Measurements from ENCODE around the gene UST.

Gene UST

GRCh38 chr6:148713921-148714320 lies 32.9 kb upstream of the UST start:
- Histone ChIP-seq H4K8ac (ENCODE audit: low read length) (no peak overlapping the region), H2BK120ac (ENCODE audit: low read depth, low read length) (no peak overlapping the region), H2AK5ac (ENCODE audit: low read length, severe bottlenecking) (no peak overlapping the region), H3K4me1 (ENCODE audit: control insufficient read depth, insufficient read depth, low read depth, low read length) (no peaks in the 10 kb centered on the region), H3K9ac (ENCODE audit: low read length) (no peak overlapping the region), H3K36me3 (ENCODE audit: control insufficient read depth in 1 of 2, insufficient read depth in 2 of 2, low read depth in 1 of 2, low read length in 2 of 2) (no peaks in the 10 kb centered on the region), H2BK5ac (ENCODE audit: low read depth, low read length, poor library complexity, severe bottlenecking) (no peak overlapping the region), H3K23ac (ENCODE audit: low read length in 2 of 2) (no peak overlapping the region), H3K4me2 (ENCODE audit: low read length, poor library complexity, severe bottlenecking) (no peak overlapping the region), H4K91ac (ENCODE audit: low read length) (no peak overlapping the region), H3K4me3 (ENCODE audit: insufficient read depth in 1 of 2, low read depth in 1 of 2, low read length in 2 of 2) (no peak overlapping the region), H3K27me3 (ENCODE audit: control insufficient read depth in 1 of 2, insufficient read depth in 1 of 2, low read length in 2 of 2) (no peaks in the 10 kb centered on the region), H3K4ac (ENCODE audit: low read depth in 1 of 2, low read length in 2 of 2) (no peak overlapping the region), H3K79me1 (replicated peaks; ENCODE audit: low read length, poor library complexity, severe bottlenecking) (no peaks in the 10 kb centered on the region), H3K18ac (ENCODE audit: low read depth in 1 of 2, low read length in 2 of 2) (no peak overlapping the region), H2BK15ac (ENCODE audit: low read depth, poor library complexity, severe bottlenecking) (no peak overlapping the region), H2AFZ (ENCODE audit: low read depth, low read length) (no peak overlapping the region), H3K14ac (ENCODE audit: low read length in 2 of 2) (no peak overlapping the region), H3K27ac (ENCODE audit: low read length, poor library complexity, severe bottlenecking) (no peak overlapping the region), H3K9me3 (ENCODE audit: control insufficient read depth, low read length) (no peaks in the 10 kb centered on the region), H2BK12ac (ENCODE audit: low read length in 2 of 2) (no peak overlapping the region)
- 60% methylated on average over 1 of the region's 1 CpG for WGBS
- no peak for DNase-seq

DNA sequence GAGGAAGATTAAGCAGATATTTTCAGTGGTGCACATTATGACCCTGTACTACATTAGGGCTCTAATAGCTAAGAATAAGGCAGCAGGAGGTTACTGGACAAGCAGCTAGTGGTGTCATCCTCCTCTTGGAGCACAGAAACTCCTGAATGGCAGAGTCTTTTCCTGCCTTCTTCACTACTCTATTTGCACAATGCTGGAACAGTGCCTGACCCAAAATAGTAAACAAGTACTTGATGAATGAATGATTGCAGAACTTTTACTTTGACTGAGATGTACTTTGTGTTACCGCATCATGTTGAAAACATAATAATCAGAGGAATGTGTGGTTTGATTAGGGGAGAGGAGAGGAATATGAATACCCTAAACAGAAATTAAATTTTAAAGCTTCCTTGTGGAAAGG lies 30.0 kb upstream of the UST start:
- no peak overlapping the region for H3K4me2 ChIP-seq (ENCODE audit: low read length, poor library complexity, severe bottlenecking)
- no peak overlapping the region for H2AK5ac ChIP-seq (ENCODE audit: low read length, severe bottlenecking)
- no peaks in the 10 kb centered on the region for H3K27me3 ChIP-seq (ENCODE audit: control insufficient read depth in 1 of 2, insufficient read depth in 1 of 2, low read length in 2 of 2)
- H3K27ac ChIP-seq (ENCODE audit: low read length, poor library complexity, severe bottlenecking): no peak overlapping the region
- 92% methylated on average over 1 of the region's 1 CpG for WGBS
- H2AFZ ChIP-seq (ENCODE audit: low read depth, low read length): no peak overlapping the region
- H2BK5ac ChIP-seq (ENCODE audit: low read depth, low read length, poor library complexity, severe bottlenecking): no peak overlapping the region
- H3K14ac ChIP-seq (ENCODE audit: low read length in 2 of 2): no peak overlapping the region
- H2BK15ac ChIP-seq (ENCODE audit: low read depth, poor library complexity, severe bottlenecking): no peak overlapping the region
- no peak overlapping the region for H4K91ac ChIP-seq (ENCODE audit: low read length)
- H2BK12ac ChIP-seq (ENCODE audit: low read length in 2 of 2): no peak overlapping the region
- no peak overlapping the region for H4K8ac ChIP-seq (ENCODE audit: low read length)
- H3K79me1 ChIP-seq (replicated peaks; ENCODE audit: low read length, poor library complexity, severe bottlenecking): no peaks in the 10 kb centered on the region
- H3K9ac ChIP-seq (ENCODE audit: low read length): no peak overlapping the region
- H3K36me3 ChIP-seq (ENCODE audit: control insufficient read depth in 1 of 2, insufficient read depth in 2 of 2, low read depth in 1 of 2, low read length in 2 of 2): no peaks in the 10 kb centered on the region
- no peak overlapping the region for H3K4me3 ChIP-seq (ENCODE audit: insufficient read depth in 1 of 2, low read depth in 1 of 2, low read length in 2 of 2)
- peaks cover 3% of the 10 kb centered on the region for H3K4me1 ChIP-seq (ENCODE audit: control insufficient read depth, insufficient read depth, low read depth, low read length)
- no peak overlapping the region for H3K23ac ChIP-seq (ENCODE audit: low read length in 2 of 2)
- no peak overlapping the region for H2BK120ac ChIP-seq (ENCODE audit: low read depth, low read length)
- DNase-seq: no peak
- H3K4ac ChIP-seq (ENCODE audit: low read depth in 1 of 2, low read length in 2 of 2): no peak overlapping the region
- H3K18ac ChIP-seq (ENCODE audit: low read depth in 1 of 2, low read length in 2 of 2): no peak overlapping the region
- H3K9me3 ChIP-seq (ENCODE audit: control insufficient read depth, low read length): no peaks in the 10 kb centered on the region

DNA sequence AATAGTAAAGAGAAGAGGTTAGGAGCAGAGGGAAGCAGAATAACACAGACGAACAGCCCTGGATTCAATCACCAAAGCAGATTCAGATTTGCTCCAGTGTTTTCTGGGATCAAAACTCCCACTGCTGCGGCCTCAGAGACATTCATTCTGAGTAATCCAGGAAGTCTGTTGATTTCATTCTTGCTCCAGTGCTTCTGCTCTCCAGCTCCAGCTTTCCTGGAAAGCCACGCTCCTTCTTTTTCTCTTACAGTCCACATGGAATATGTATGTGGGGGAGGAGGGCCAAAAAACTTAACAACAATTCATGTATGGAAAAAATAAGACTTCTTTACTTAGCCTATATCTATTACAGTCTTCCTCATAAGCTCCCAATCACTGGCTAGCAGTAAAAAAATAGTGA lies 26.4 kb upstream of the UST start:
- Histone ChIP-seq H4K8ac (ENCODE audit: low read length) (no peak overlapping the region), H3K79me1 (replicated peaks; ENCODE audit: low read length, poor library complexity, severe bottlenecking) (no peaks in the 10 kb centered on the region), H2AK5ac (ENCODE audit: low read length, severe bottlenecking) (no peak overlapping the region), H2BK120ac (ENCODE audit: low read depth, low read length) (no peak overlapping the region), H2BK12ac (ENCODE audit: low read length in 2 of 2) (no peak overlapping the region), H3K4me2 (ENCODE audit: low read length, poor library complexity, severe bottlenecking) (no peak overlapping the region), H3K27me3 (ENCODE audit: control insufficient read depth in 1 of 2, insufficient read depth in 1 of 2, low read length in 2 of 2) (no peaks in the 10 kb centered on the region), H3K27ac (ENCODE audit: low read length, poor library complexity, severe bottlenecking) (no peak overlapping the region), H3K9ac (ENCODE audit: low read length) (no peak overlapping the region), H3K18ac (ENCODE audit: low read depth in 1 of 2, low read length in 2 of 2) (no peak overlapping the region), H3K4me1 (ENCODE audit: control insufficient read depth, insufficient read depth, low read depth, low read length) (peaks cover 3% of the 10 kb centered on the region), H3K4ac (ENCODE audit: low read depth in 1 of 2, low read length in 2 of 2) (no peak overlapping the region), H2BK15ac (ENCODE audit: low read depth, poor library complexity, severe bottlenecking) (no peak overlapping the region), H2BK5ac (ENCODE audit: low read depth, low read length, poor library complexity, severe bottlenecking) (no peak overlapping the region), H2AFZ (ENCODE audit: low read depth, low read length) (no peak overlapping the region), H3K4me3 (ENCODE audit: insufficient read depth in 1 of 2, low read depth in 1 of 2, low read length in 2 of 2) (no peak overlapping the region), H3K23ac (ENCODE audit: low read length in 2 of 2) (no peak overlapping the region), H4K91ac (ENCODE audit: low read length) (no peak overlapping the region), H3K14ac (ENCODE audit: low read length in 2 of 2) (no peak overlapping the region), H3K36me3 (ENCODE audit: control insufficient read depth in 1 of 2, insufficient read depth in 2 of 2, low read depth in 1 of 2, low read length in 2 of 2) (no peaks in the 10 kb centered on the region), H3K9me3 (ENCODE audit: control insufficient read depth, low read length) (peaks cover 4% of the 10 kb centered on the region)
- WGBS: 76% methylated on average over 2 of the region's 3 CpGs
- DNase-seq: peak; percentile 14

DNA sequence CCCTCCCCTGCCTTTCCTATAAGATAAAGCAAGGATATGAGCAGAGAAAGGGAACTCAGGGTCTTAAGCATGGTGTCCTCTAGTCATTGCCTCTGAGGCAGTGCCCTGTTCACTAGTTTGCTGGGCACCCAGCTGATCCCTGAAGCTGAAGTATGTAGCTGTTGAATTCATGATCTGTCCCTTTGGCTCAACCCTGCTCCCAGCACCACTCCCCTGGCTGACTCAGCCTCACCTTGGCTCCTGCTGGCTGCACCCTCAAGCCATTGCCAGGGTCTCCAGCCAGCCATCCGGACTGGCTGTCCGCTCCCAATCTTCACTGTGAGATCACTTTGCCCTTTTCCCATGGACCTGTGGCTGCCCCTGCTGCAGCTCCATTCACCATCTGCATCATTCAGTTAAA lies 25.9 kb upstream of the UST start:
- H3K18ac ChIP-seq (ENCODE audit: low read depth in 1 of 2, low read length in 2 of 2): no peak overlapping the region

More for the DNA sequence above, 25.9 kb upstream of the UST start:
- H3K14ac ChIP-seq (ENCODE audit: low read length in 2 of 2): no peak overlapping the region
- no peak overlapping the region for H3K4ac ChIP-seq (ENCODE audit: low read depth in 1 of 2, low read length in 2 of 2)
- no peak overlapping the region for H2BK15ac ChIP-seq (ENCODE audit: low read depth, poor library complexity, severe bottlenecking)
- H4K91ac ChIP-seq (ENCODE audit: low read length): no peak overlapping the region
- no peaks in the 10 kb centered on the region for H3K36me3 ChIP-seq (ENCODE audit: control insufficient read depth in 1 of 2, insufficient read depth in 2 of 2, low read depth in 1 of 2, low read length in 2 of 2)
- H2BK5ac ChIP-seq (ENCODE audit: low read depth, low read length, poor library complexity, severe bottlenecking): no peak overlapping the region
- H2BK120ac ChIP-seq (ENCODE audit: low read depth, low read length): no peak overlapping the region
- H3K4me3 ChIP-seq (ENCODE audit: insufficient read depth in 1 of 2, low read depth in 1 of 2, low read length in 2 of 2): no peak overlapping the region
- H3K23ac ChIP-seq (ENCODE audit: low read length in 2 of 2): no peak overlapping the region
- no peak overlapping the region for H4K8ac ChIP-seq (ENCODE audit: low read length)
- no peak overlapping the region for H3K27ac ChIP-seq (ENCODE audit: low read length, poor library complexity, severe bottlenecking)
- 91% methylated on average over 2 of the region's 2 CpGs for WGBS
- DNase-seq: no peak
- no peak overlapping the region for H3K4me2 ChIP-seq (ENCODE audit: low read length, poor library complexity, severe bottlenecking)
- H2AK5ac ChIP-seq (ENCODE audit: low read length, severe bottlenecking): no peak overlapping the region
- peaks cover 4% of the 10 kb centered on the region for H3K9me3 ChIP-seq (ENCODE audit: control insufficient read depth, low read length)
- no peak overlapping the region for H2BK12ac ChIP-seq (ENCODE audit: low read length in 2 of 2)
- no peaks in the 10 kb centered on the region for H3K79me1 ChIP-seq (replicated peaks; ENCODE audit: low read length, poor library complexity, severe bottlenecking)
- H3K4me1 ChIP-seq (ENCODE audit: control insufficient read depth, insufficient read depth, low read depth, low read length): peaks cover 3% of the 10 kb centered on the region
- no peaks in the 10 kb centered on the region for H3K27me3 ChIP-seq (ENCODE audit: control insufficient read depth in 1 of 2, insufficient read depth in 1 of 2, low read length in 2 of 2)
- H3K9ac ChIP-seq (ENCODE audit: low read length): no peak overlapping the region
- no peak overlapping the region for H2AFZ ChIP-seq (ENCODE audit: low read depth, low read length)

Data from mesenchymal stem cell (in vitro differentiated cells and primary cell).